ENCODE results near the gene CDH16.
"Not testable (repeated sequence)": the region's sequence is repeated elsewhere in the genome, so short reads cannot be mapped to it uniquely, and the experiment has no call there.

CDH16 gene, protein sequence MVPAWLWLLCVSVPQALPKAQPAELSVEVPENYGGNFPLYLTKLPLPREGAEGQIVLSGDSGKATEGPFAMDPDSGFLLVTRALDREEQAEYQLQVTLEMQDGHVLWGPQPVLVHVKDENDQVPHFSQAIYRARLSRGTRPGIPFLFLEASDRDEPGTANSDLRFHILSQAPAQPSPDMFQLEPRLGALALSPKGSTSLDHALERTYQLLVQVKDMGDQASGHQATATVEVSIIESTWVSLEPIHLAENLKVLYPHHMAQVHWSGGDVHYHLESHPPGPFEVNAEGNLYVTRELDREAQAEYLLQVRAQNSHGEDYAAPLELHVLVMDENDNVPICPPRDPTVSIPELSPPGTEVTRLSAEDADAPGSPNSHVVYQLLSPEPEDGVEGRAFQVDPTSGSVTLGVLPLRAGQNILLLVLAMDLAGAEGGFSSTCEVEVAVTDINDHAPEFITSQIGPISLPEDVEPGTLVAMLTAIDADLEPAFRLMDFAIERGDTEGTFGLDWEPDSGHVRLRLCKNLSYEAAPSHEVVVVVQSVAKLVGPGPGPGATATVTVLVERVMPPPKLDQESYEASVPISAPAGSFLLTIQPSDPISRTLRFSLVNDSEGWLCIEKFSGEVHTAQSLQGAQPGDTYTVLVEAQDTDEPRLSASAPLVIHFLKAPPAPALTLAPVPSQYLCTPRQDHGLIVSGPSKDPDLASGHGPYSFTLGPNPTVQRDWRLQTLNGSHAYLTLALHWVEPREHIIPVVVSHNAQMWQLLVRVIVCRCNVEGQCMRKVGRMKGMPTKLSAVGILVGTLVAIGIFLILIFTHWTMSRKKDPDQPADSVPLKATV

DNA sequence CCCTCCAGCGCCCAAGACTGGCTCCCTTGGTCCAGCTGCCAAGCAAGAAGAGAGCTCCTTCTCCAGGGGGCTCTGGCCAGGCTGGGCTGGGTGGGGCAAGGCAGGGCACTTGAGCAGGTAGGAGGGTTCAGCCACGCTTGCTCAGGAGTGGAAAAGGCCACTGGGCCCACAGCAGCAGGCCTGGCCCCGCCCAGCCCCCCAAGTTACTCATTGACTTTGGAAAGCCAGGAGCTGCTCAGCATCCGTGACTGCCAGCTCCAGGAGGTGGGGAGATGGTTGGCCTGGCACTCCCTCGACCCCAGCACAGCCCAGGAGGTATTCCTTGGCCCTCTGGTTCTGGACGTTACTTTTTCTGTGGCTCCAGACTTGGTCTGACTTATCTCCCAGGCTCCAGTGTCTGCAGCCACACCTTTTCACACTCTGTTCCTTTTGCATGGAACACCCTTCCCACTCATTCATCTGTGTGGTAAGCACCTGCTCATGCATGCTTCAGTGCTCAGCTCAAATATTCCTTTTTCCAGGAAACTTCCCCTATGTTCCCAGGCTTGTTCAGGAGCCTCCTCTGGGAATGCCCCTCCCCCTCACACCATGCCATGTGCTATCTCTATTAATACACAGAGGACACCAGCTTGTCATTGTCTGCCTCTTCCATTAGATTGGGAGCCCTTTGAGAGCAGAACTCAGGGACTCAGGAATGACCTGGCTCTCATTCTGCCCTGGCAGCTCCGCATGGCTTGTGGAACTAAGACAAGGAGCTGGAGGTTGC, at the start of gene CDH16:
Gene CDH16 (minus strand): TSS at position 83 of the 766 bp plus-strand sequence. CDS start 820 bp downstream, outside the sequence.
- no peak for DNase-seq

DNA sequence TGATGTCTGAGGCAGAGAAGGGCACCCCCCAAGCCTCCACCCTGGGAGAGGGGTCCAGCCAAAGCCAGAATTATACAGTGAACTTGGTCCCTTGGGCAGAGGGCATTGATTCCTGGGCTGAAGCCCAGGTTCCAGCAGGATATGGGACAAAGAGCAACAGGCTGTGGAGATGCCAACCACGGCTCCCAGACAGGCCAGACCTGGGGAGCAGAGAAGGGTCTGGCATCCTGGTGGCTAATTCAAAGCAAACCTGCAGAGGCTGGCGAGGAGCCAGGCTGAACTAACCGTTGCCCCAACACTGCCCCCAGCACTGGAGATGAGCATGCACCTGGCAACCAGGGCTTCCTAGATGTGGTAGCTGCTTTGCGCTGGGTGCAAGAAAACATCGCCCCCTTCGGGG, 45.4 kb upstream of the CDH16 start:
- no peak for DNase-seq

DNA sequence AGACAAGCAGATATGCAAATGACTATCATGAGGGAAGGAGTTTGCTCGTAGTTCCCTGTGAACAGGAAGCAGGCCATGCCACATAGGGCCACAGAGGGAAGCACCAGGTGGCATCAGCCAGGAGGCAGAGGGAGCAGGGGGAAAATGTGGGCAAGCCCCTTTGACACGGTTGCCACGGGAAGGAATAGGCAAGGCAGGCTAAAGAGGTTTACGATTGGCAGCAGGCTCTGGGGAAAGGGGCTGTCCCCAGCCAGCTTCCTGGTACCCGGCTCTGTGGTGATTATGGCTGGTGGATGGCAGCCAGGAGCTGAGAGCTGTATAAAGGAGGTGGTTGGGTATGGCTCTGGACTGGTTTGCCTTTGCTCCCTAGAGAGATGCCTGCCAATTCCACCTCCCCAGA, 43.2 kb upstream of the CDH16 start:
- no peak for DNase-seq

DNA sequence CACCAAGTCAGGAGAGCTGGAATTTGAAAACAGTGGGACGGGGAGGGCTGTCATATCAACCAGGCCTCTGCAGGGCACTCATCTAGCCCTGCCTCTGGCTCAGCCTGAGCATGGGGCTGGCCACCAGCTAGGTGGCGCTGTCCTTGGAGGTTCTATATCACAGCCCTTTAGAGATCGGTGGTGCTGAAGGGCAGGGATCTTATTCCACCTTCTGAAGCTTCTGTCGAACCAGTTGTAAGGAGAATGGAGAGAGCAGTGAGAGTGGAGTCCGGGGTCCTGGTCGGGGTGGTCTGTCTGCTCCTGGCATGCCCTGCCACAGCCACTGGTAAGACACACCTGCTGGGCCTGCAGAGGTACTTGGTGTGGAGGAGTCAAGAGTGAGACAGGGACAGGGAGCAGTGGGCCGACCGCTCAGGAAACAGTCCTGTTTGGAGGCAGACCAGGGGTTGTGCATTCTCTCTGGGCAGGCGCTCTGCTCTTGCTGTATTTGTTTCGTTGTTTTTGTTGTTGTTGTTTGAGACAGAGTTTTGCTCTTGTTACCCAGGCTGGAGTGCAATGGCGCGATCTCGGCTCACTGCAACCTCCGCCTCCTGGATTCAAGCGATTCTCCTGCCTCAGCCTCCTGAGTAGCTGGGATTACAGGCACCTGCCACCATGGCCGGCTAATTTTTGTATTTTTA, 42.5 kb upstream of the CDH16 start, which contains the start of gene CES3:
Gene CES3 (plus strand): TSS at position 202 of the 680 bp plus-strand sequence. CDS start 42 bp downstream, at position 244.
- DNase-seq = peak; percentile 51 to 61

DNA sequence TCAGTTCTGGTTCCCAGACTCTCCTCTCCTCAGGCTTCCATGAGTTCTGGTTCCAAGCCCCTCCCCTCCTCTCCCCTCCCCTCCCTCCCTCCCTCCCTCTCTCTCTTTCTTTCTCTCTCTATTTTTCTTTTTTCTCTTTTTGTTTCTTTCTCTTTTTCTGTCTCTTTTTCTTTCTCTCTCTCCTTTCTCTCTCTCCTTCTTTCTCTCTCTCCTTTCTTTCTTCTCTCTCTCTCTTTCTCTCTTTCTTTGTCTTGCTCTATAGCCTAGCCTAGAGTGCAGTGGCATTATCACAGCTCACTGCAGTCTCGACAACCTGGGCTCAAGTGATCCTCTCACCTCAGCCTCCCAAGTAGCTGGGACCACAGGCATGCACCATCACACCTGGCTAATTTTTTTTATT, 41.6 kb upstream of the CDH16 start:
- DNase-seq = no peak

DNA sequence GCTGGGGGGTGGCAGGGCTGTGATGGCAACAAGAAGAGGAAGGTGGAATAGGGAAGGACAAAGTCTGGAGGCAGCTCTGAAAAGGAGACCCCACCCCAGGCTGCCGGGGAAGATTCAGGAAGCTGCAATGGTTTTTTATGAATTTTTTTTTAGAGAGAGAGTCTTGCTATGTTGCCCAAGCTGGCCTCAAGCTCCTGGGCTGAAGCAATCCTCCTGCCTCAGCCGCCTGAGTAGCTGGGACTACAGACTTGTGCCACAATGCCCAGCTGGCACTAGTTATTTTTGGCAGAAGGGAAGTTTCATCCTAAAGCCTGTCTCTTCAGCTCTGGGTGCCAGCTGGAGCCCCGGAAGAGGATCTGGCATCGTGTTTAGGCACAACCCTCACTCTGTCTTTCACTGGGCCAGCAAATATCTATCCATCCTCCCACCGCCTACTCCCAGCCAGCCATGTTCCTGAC, 41.0 kb upstream of the CDH16 start:
- DNase-seq = peak in 1 of 2 donors; percentile 10

DNA sequence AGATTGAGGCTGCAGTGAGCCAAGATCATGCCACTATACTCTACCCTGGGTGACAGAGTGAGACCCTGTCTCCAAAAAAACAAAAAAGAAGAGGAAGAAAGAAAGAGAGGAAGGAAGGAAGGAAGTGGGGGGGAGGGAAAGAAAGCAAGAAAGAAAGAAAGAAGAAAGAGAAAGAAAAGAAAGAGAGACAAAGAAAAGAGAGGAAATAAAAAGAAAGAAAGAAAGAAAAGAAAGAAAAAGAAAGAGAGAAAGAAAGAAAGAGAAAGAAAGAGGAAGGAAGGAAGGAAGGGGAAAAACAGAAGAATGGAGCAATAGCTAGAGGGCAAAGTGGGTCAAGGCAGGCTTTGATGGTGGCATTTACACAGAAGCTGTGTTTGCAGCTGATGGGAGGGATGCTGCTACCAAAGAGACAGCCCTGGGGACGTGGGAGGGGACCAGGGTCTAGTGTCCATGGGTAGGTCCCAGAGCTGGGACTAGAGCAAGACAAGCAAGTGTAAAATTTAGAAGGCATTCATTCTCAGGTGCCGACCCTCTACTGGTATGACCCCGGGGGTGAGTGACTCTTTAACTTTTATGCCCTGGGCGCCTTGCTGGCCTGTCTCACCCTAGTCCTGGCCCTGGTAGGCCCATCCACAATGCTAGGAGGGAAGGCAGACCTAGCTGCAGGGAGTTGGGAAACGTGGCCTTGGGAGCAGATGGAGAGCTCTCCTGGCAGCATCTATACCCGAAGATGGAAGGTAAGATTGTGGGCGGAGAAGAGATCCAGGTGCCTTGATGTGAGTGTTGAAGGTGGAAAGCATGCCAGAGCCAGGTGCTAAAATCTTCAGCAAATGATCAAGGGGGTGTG, 40.4 kb upstream of the CDH16 start:
- DNase-seq = no peak

DNA sequence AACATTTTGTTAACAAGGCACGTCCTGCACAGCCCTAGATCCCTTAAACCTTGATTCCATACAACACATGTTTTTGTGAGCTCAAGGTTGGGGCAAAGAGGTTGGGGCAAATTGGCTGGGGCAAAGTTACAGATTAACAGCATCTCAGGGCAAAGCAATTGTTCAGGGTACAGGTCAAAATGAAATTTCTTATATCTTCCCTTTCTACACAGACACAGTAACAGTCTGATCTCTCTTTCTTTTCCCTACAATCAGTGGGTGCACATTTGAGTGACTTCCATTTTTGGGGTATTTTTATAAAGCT, 37.4 kb upstream of the CDH16 start:
- DNase-seq = not testable (repeated sequence)

DNA sequence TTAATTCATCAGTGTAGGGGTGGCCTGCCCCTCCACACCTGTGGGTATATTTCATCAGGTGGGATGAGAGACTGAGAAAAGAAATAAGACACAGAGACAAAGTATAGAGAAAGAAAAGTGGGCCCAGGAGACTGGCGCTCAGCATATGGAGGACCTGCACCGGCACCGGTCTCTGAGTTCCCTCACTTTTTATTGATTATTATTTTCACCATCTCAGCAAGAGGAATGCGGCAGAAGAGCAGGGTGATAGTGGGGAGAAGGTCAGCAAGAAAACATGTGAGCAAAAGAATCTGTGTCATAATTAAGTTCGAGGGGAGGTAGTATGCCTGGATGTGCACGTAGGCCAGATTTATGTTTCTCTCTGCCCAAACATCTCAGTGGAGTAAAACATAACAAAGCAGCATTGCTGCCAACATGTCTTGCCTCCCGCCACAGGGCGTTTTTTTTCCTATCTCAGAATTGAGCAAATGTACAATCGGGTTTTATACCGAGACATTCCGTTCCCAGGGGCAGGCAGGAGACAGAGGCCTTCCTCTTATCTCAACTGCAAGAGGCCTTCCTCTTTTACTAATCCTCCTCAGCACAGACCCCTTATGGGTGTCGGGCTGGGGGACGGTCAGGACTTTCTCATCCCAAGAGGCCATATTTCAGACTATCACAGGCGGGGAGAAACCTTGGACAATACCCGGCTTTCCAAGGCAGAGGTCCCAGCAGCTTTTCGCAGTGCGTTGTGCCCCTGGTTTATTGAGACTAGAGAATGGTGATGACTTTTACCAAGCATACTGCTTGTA, 36.9 kb upstream of the CDH16 start:
- not testable (repeated sequence) for DNase-seq

DNA sequence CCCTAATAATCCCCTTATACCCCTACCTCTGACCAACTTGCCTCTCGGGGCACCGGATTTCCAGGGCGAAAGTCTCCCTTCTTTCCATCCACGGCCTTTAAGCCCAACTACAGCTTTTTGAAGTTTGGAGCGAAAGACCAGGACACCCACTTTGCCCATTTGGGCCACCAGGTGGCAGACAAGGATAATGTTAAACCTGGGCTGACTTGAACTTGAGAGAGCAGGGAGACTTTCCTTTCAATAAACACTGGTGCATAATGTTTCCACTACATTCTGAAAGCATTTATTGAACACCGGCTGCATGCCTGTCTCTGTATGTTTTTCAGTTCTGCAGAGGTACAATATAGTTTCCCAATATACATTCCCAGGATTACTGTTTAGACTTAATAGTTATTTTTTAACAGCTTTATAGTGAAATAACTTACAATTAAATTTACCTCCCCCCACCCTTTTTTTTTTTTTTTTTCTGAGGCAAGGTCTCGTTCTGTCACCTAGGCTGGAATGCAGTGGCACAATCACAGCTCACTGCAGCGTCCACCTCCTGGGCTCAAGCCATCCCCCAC, 35.5 kb upstream of the CDH16 start:
- peak; percentile 71 to 79 for DNase-seq

DNA sequence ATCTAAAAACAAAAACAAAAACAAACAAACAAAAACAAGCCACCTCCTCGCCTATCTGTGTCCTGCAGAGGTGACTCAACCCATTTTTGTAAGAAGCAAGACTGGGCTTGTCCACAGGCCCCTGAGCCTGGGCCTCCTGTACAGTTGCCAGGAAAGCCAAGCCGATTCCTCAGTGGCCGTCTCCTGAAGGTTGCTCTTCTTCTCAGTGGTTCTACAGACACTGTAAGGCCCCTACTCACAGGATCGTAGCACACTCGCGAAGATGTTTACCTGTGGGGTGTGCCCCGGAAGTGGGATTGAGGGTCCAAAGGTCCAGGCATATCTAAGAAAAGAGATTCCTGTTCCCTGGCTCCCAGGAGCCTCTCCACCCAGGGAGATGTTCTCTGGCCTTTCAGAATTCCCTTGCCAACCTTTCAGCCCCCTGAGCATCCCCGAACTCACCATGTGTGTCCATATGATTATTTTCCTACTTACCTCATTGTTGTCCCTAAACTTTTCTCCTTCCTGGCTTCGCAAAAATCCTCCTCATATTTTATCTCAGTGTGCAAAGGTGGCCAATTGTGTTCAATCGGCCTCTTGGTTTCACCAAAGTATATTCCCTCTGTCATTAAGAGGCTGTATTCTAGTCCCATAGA, 34.9 kb upstream of the CDH16 start:
- DNase-seq = no peak

DNA sequence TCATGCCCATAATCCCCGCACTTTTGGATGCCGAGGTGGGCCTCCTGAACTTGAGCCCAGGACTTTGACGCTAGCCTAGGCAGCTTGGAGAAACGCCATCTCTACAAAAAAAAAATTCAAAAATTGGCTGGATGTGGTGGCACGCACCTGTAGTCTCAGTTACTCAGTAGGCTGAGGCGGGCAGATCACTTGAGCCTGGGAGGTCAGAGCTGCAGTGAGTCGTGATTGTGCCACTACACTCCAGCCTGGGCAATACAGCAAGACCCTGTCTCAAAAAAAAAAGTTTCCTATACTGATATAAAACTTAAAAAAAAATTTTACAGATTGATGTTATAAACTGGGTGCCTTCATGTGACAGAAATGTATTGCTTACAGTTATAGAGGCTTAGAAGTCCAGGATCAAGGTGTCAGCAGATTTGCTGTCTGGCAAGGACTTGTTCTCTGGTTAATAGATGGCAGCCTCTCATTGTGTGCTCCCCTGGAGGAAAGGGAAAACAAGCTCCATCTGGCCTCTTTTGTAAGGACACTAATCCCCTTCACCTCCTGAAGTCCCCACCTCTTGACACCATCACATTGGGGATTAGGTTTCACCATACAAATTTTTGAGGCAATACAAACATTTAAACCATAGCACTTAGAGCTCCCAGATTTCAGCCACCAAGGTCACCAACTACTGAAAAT, 33.9 kb upstream of the CDH16 start:
- DNase-seq = no peak

DNA sequence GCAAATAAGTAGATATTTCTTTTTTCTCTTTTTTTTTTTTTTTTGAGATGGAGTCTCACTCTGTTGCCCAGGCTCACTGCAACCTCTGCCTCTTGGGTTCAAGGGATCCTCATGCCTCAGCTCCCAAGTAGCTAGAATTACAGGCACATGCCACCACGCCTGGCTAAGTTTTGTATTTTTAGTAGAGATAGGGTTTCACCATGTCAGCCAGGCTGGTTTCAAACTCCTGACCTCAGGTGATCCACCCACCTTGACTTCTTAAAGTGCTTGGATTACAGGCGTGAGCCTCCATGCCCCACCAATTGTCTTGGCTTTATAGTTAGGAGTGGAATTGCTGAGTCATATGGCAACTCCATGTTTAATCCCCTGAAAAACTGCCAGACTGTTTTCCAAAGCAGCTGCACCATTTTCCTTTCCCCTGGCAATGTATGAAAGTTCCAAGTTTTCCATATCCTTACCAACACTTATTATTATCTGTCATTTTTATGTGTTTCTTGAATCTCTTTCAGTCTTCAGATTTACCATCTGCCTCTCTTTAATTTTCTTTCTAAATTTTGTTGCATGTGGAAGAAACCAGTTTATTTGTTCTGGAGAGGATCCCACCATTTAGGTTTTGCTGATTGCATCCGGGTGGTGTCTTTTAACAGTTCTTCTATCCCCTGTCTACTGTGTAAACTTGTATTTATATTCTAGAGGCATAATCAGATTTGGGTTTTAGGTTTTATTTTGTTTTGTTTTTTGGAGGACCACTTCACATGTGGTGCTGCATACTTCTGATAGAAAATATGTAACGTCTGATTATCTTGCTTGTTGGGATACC, 32.5 kb upstream of the CDH16 start:
- no peak for DNase-seq

DNA sequence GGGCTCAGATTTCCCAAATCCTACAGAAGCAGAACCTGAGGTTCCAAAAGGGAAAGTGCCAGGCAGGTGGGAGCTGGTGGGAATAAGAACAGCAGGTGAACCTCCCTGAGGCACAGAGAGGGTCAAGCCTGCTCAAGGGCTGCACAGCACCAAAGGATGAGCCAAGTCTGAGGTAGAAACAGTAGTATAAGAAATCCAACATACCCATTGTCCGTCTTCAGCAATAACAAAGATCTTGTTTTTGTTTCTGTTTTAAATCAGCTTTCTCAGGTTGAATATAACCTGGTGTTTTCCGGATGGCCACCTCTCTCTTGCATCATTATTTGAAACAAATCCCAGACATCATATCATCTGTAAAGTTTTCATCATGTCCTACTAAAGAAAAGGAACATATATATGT, 31.8 kb upstream of the CDH16 start:
- DNase-seq = no peak

DNA sequence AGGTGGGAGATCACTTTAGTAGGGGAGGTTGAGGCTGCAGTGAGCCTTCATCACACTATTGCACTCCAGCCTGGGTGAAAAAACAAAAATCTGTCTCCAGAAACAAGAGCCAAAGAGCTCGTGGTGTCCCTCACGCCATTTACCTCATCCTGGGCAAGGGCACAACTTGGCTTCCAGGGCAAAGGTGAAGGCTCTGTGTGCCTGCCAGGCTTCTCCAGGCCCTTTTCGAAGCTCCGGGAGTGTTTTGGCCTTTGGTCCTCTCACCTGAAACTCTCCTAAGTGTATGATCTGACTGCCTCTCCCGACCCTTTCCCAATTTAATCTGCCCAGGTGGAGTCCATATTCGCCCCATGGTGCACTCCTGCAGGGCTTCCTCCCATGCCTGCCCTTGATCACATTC, 30.8 kb upstream of the CDH16 start:
- DNase-seq = no peak

DNA sequence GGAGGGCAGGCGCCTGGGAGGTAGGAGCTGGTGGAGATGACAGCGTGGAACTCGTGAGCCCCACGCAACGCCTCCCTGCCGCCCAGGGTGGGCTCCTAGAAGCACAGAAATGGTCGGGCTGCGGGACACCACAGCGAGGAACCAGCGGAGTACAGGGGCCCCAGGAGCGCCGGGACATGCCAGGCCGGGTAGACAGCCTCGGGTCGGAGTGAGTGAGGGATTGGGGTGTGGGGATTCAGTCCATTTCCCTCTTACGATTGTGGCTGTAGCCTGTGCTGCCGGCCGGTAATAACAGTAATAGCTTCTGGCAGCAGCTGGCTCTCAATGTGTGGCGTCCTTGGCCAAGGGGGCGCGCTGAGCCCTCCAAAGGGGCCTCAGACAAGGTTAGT, 30.1 kb upstream of the CDH16 start:
- no peak for DNase-seq

DNA sequence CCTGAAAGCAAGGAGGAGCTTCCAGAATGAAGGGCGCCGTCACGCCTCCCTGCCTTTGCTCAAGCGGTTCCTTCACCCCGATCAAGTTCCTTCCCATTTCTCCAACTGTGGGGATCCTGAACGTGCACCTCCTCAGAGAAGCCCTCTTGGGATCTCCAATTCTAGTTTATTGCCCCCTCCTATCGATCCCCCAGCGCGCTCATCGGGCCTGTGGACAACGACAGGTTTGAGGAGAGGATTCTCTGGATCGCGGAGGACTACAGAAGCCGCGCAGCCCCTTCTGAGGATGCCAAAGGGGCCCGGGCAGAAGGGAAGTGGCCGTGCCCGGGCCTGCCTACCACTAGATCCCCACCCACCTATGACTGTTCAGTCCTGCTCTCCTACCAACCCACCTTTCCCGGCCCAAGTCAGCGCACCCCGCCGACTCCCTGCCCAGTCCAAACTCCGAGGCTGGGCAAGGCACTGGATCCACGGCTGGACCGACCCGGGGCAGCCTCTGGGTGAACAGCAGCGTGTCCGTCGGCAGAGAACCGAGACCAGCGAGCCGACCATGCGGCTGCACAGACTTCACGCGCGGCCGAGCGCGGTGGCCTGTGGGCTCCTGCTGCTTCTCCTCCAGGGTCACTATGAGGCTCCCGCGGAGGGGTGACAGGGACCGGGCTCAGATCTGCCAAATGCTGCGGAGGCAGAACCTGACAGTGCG, 29.6 kb upstream of the CDH16 start:
- no peak for DNase-seq
